ENCODE data around the gene VPS13D. TPM values are rescaled to one million over a fixed set of nuclear protein-coding genes. Genes with fewer than 3 reads are reported as not detected.

Gene VPS13D
- total and polyA plus RNA-seq, 2 donors (not counting 3 experiments of a cell fraction or from before 2014, with no cell fraction given): 13.6 to 48.5 TPM

GRCh38 chr1:12541274-12542137 lies 311.7 kb downstream of the VPS13D start:
- H3K9me3 ChIP-seq (replicated peaks; ENCODE audit: control insufficient read depth, insufficient read depth, low read length): no peaks in the 10 kb centered on the region
- peaks cover 24% of the 10 kb centered on the region for H3K4me1 ChIP-seq (ENCODE audit: control insufficient read depth, extremely low read depth, insufficient read depth, low read length)
- H3K27me3 ChIP-seq (ENCODE audit: control insufficient read depth in 2 of 2, insufficient read depth in 2 of 2, low read length in 2 of 2): no peaks in the 10 kb centered on the region
- H3K9me1 ChIP-seq (replicated peaks; ENCODE audit: control insufficient read depth, extremely low read depth, insufficient read depth, low read length): no peaks in the 10 kb centered on the region
- no peaks in the 10 kb centered on the region for H3K36me3 ChIP-seq (ENCODE audit: control insufficient read depth in 2 of 2, extremely low read depth in 1 of 2, insufficient read depth in 2 of 2, low read length in 2 of 2)
- no peak overlapping the region for H3K27ac ChIP-seq (ENCODE audit: insufficient read depth, low read depth, low read length)
- H2AFZ ChIP-seq (ENCODE audit: low read depth, low read length): no peak overlapping the region
- CTCF ChIA-PET: interaction anchor here (1.4 to 3.3 kb wide), 3 partner anchors 77 to 108 kb away, joined by 3 to 15 read pairs (median 3); partner anchors contain the start of gene DHRS3
- no peak overlapping the region for H3K9ac ChIP-seq (replicated peaks; ENCODE audit: extremely low read depth, insufficient read depth, low read length)
- DNase-seq (ENCODE audit: low read depth, low spot score) (peak; percentile 31), FAIRE-seq (no peak)
- BruUV-seq (replicated peaks): no TSS peak
- dilution Hi-C loops (cut with MboI; ENCODE audit: extremely low pct_ligation_motif_present, low sequenced_read_pairs) (no loop called here), intact Hi-C loops (cut with micrococcal nuclease) (loop anchor here (1.0 to 5.0 kb wide), 3 partner anchors 56 to 135 kb away; no protein-coding TSS in a partner anchor)
- H3K4me2 ChIP-seq (ENCODE audit: insufficient read depth, low read length): no peak overlapping the region
- no peaks in the 10 kb centered on the region for H3K79me2 ChIP-seq (ENCODE audit: control insufficient read depth, insufficient read depth, low read length)
- no peaks in the 10 kb centered on the region for H4K20me1 ChIP-seq (replicated peaks; ENCODE audit: control insufficient read depth, extremely low read depth, insufficient read depth, low read length)
- no peak overlapping the region for H3K4me3 ChIP-seq (replicated peaks in 1 of 3; ENCODE audit: insufficient read depth in 1 of 3, low read depth in 1 of 3, low read length in 3 of 3)
- POLR2A ChIA-PET: no interaction called here
- TF ChIP-seq POLR2AphosphoS5 (IDR thresholded peaks at IDR 0.05; ENCODE audit: insufficient read depth, low read depth, low read length): no peak
- TF ChIP-seq EZH2 (IDR thresholded peaks at IDR 0.05; ENCODE audit: borderline replicate concordance, low read depth, low read length, severe bottlenecking): no peak
- TF ChIP-seq MAX (IDR thresholded peaks at IDR 0.05; ENCODE audit: insufficient read depth, insufficient read length): no peak
- no peak for TF ChIP-seq GATA2 (IDR thresholded peaks at IDR 0.05; ENCODE audit: insufficient read depth, insufficient read length, low read depth, low read length)
- TF ChIP-seq, protein P1, sequence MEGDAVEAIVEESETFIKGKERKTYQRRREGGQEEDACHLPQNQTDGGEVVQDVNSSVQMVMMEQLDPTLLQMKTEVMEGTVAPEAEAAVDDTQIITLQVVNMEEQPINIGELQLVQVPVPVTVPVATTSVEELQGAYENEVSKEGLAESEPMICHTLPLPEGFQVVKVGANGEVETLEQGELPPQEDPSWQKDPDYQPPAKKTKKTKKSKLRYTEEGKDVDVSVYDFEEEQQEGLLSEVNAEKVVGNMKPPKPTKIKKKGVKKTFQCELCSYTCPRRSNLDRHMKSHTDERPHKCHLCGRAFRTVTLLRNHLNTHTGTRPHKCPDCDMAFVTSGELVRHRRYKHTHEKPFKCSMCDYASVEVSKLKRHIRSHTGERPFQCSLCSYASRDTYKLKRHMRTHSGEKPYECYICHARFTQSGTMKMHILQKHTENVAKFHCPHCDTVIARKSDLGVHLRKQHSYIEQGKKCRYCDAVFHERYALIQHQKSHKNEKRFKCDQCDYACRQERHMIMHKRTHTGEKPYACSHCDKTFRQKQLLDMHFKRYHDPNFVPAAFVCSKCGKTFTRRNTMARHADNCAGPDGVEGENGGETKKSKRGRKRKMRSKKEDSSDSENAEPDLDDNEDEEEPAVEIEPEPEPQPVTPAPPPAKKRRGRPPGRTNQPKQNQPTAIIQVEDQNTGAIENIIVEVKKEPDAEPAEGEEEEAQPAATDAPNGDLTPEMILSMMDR (IDR thresholded peaks at IDR 0.05; ENCODE audit: extremely low read depth in 1 of 2, insufficient read depth in 1 of 2, low read depth in 1 of 2, low read length in 2 of 2): no peak
- TF ChIP-seq FOS (IDR thresholded peaks at IDR 0.05; ENCODE audit: borderline replicate concordance, insufficient read depth, low read length): no peak
- TF ChIP-seq JUN (IDR thresholded peaks at IDR 0.05; ENCODE audit: borderline replicate concordance, insufficient read depth, insufficient read length, low read depth): no peak
- TF ChIP-seq MYC (IDR thresholded peaks at IDR 0.05; ENCODE audit: low read depth, low read length): no peak
- TF ChIP-seq POLR2A (IDR thresholded peaks at IDR 0.05; ENCODE audit: low read depth, low read length): no peak

Measured in endothelial cell of umbilical vein (primary cell).